Esophagus muscularis mucosa (tissue), 3 donors: ENCODE measurements around the gene GABPB1.

ENCODE experiments used
- POLR2A ChIP-seq: fragments of 450-650 bp; IDR thresholded peaks from one replicate; pipeline ENCODE4 v1.6.1; 2017; ENCODE audit warnings: antibody characterized with exemption, moderate library complexity, mild to moderate bottlenecking, low read depth
- POLR2AphosphoS5 ChIP-seq, 2 donors: sonication (generic); formaldehyde crosslinking; IDR thresholded peaks; one replicate each; pipeline ENCODE4 v1.6.1; 2017; ENCODE audit warnings: antibody characterized with exemption in 2 of 2
- TF ChIP-seq, protein P1 (sequence below), 3 experiments: fragments of 200-600 bp in 2 of 3; fragments of 450-650 bp in 1 of 3; sonication (generic) in 2 of 3; IDR thresholded peaks; one replicate each; pipeline ENCODE4 v1.5.1; 2017 to 2019; ENCODE audit warnings: antibody characterized with exemption in 3 of 3, mild to moderate bottlenecking in 2 of 3, moderate library complexity in 1 of 3

GRCh38 chr15:50278496-50278895 is 76.5 kb downstream of the GABPB1 start:
- TF ChIP-seq POLR2AphosphoS5 (IDR thresholded peaks at IDR 0.05), result no peak
- TF ChIP-seq, protein P1, sequence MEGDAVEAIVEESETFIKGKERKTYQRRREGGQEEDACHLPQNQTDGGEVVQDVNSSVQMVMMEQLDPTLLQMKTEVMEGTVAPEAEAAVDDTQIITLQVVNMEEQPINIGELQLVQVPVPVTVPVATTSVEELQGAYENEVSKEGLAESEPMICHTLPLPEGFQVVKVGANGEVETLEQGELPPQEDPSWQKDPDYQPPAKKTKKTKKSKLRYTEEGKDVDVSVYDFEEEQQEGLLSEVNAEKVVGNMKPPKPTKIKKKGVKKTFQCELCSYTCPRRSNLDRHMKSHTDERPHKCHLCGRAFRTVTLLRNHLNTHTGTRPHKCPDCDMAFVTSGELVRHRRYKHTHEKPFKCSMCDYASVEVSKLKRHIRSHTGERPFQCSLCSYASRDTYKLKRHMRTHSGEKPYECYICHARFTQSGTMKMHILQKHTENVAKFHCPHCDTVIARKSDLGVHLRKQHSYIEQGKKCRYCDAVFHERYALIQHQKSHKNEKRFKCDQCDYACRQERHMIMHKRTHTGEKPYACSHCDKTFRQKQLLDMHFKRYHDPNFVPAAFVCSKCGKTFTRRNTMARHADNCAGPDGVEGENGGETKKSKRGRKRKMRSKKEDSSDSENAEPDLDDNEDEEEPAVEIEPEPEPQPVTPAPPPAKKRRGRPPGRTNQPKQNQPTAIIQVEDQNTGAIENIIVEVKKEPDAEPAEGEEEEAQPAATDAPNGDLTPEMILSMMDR (IDR thresholded peaks at IDR 0.05), result no peak
- no peak for TF ChIP-seq POLR2A
